Tibial nerve (tissue), 4 donors: ENCODE measurements around the gene SCAMP2.

ENCODE experiments used
- CTCF ChIP-seq, 5 experiments: fragments of 200-600 bp in 3 of 5; fragments of 450-650 bp in 2 of 5; sonication (generic) in 3 of 5; IDR thresholded peaks; one replicate each; pipeline ENCODE4 v1.5.1; 2016 to 2019; ENCODE audit warnings: antibody characterized with exemption in 5 of 5, mild to moderate bottlenecking in 3 of 5, moderate library complexity in 2 of 5
- EP300 ChIP-seq, 2 donors: sonication (generic); formaldehyde crosslinking; IDR thresholded peaks; one replicate each; pipeline ENCODE4 v1.6.1; 2017; ENCODE audit warnings: antibody characterized with exemption in 2 of 2, mild to moderate bottlenecking in 1 of 2
- POLR2A ChIP-seq, 2 donors: fragments of 450-650 bp; IDR thresholded peaks; one replicate each; pipeline ENCODE4 v1.6.1; 2017; ENCODE audit warnings: antibody characterized with exemption in 2 of 2, mild to moderate bottlenecking in 2 of 2, moderate library complexity in 2 of 2

- TF ChIP-seq CTCF (IDR thresholded peaks at IDR 0.05) = no peak
- no peak for TF ChIP-seq POLR2A (IDR thresholded peaks at IDR 0.05)
- no peak for TF ChIP-seq EP300 (IDR thresholded peaks at IDR 0.05)
These were observed 64.3 kb downstream of the SCAMP2 start for GRCh38 chr15:74808840-74809229.
